HepG2 (cell line): ENCODE results near the gene ARHGAP4.

Experiments
- GTF2F1 ChIP-seq: fragments of 150-350 bp; IDR thresholded peaks from 2 replicates; pipeline ENCODE4 v1.6.1; 2014; ENCODE audit warnings: low read length
- KAT2B ChIP-seq: fragments of 150-350 bp; IDR thresholded peaks from 2 replicates; pipeline ENCODE4 v1.6.1; 2014; ENCODE audit warnings: low read depth, low read length, borderline replicate concordance
- MAZ ChIP-seq, 2 experiments: sonication (generic) in 1 of 2; formaldehyde crosslinking in 1 of 2; IDR thresholded peaks; 2 replicates each; pipeline versions ENCODE4 v1.5.0 to v1.6.1; 2012 to 2020; ENCODE audit warnings: low read depth in 2 of 2, mild to moderate bottlenecking in 2 of 2, borderline replicate concordance in 1 of 2, improper control_type of control experiment in 1 of 2, low read length in 1 of 2, missing genetic modification reagents in 1 of 2, moderate library complexity in 1 of 2
- ZKSCAN8 ChIP-seq: IDR thresholded peaks from 2 replicates; pipeline ENCODE4 v1.6.1; 2016; ENCODE audit warnings: borderline replicate concordance, missing genetic modification reagents, missing compliant biosample characterization
- TF ChIP-seq, protein P1 (sequence below): sonication (generic); formaldehyde crosslinking; IDR thresholded peaks from 2 replicates; pipeline ENCODE4 v1.5.0; 2020; ENCODE audit warnings: mild to moderate bottlenecking, missing genetic modification reagents, borderline replicate concordance
- TF ChIP-seq, protein P2 (sequence below): sonication (generic); formaldehyde crosslinking; IDR thresholded peaks from 2 replicates; pipeline ENCODE4 v1.5.1; 2020; ENCODE audit warnings: missing genetic modification reagents, mild to moderate bottlenecking, borderline replicate concordance

DNA sequence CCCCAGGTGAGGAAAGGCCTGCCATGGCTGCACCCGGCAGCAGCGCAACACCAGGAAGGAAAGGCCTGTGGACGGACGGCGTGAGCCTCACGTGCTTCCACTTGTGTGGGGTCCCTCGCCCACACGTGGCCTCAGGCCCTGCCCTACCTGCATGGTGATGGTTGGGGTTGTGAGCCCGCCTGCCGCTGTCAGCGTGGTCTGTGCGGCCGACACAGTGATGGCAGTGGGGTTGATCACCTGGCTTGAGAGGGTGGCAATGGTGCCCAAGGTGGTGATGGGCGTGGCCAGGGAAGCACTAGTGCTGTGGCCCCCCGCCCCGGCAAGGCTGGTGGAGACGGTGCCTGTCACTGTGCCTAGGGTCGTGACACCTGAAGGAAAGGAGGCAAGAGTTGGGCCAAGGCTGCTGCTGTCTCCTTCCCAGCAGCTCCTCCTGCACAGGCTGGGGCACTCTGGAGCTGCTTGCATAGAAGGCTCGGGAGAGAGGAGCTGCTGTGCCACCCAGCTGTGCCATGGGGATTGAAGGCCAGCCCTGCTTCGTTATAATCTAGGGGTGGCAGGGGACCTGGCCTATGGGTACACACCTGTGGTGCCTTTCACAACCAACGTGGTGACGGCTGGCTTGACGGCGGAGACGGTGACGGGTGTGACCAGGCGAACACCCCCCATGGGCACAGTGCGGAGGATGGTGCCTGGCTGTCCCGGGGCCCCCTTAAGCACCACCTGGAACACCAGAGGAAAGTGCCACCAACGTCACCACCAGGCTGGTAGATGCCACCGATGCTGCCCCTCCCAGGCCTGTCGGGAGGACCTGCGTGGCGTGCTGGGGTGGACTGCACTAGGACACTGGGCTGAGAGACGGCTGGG lies 30.2 kb upstream of the ARHGAP4 start:
- TF ChIP-seq KAT2B = no peak
- TF ChIP-seq, protein P1, sequence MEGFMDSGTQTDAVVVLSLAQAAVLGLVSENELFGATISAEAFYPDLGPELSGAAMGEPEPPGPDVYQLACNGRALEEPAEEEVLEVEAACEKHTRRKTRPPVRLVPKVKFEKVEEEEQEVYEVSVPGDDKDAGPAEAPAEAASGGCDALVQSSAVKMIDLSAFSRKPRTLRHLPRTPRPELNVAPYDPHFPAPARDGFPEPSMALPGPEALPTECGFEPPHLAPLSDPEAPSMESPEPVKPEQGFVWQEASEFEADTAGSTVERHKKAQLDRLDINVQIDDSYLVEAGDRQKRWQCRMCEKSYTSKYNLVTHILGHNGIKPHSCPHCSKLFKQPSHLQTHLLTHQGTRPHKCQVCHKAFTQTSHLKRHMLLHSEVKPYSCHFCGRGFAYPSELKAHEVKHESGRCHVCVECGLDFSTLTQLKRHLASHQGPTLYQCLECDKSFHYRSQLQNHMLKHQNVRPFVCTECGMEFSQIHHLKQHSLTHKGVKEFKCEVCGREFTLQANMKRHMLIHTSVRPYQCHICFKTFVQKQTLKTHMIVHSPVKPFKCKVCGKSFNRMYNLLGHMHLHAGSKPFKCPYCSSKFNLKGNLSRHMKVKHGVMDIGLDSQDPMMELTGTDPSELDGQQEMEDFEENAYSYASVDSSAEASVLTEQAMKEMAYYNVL (CRISPR knock-in tag) = no peak
- TF ChIP-seq MAZ (IDR thresholded peaks at IDR 0.05; ENCODE audit: borderline replicate concordance, low read depth, low read length) = no peak
- no peak for TF ChIP-seq MAZ (CRISPR knock-in tag; IDR thresholded peaks at IDR 0.05; ENCODE audit: low read depth)
- TF ChIP-seq GTF2F1 = no peak
- TF ChIP-seq, protein P2, sequence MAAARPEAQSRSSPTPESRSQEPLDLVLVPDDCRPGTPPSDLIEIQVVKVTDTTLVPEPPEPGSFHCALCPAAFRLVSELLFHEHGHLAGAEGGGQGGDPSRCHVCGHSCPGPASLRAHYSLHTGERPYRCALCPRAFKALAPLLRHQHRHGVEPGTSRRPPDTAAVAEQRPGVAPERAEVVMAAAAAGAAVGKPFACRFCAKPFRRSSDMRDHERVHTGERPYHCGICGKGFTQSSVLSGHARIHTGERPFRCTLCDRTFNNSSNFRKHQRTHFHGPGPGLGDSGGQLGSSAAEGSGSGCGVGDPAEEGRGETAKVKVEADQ = no peak
- TF ChIP-seq ZKSCAN8 (CRISPR knock-in tag) = no peak
